Activated naive CD8-positive, alpha-beta T cell treated with anti-CD3 and anti-CD28 coated beads, Interleukin-2, amount 50 U/mL, for 24 hours (primary cell): ENCODE results near the gene LRP1B.
"Not testable (repeated sequence)": the region's sequence is repeated elsewhere in the genome, so short reads cannot be mapped to it uniquely, and the experiment has no call there.

ENCODE experiments used
- ATAC-seq: fragments of 150-1000 bp; cut with Tn5 transposase; one replicate; pipeline ENCODE4 v1.10.0; 2021
- DNase-seq: peaks from one replicate; pipeline ENCODE4 v3.0.0; 2021
- H3K27ac Mint-ChIP-seq: one replicate; pipeline ENCODE4 v1.8.0; 2021; ENCODE audit warnings: mild to moderate bottlenecking, mixed read lengths
- H3K27me3 Mint-ChIP-seq: one replicate; pipeline ENCODE4 v1.8.0; 2021; ENCODE audit warnings: mixed read lengths
- H3K36me3 Mint-ChIP-seq: one replicate; pipeline ENCODE4 v1.8.0; 2021; ENCODE audit warnings: low read depth, mixed read lengths
- H3K4me1 Mint-ChIP-seq: one replicate; pipeline ENCODE4 v1.8.0; 2021; ENCODE audit warnings: mixed read lengths
- H3K4me3 Mint-ChIP-seq: one replicate; pipeline ENCODE4 v1.8.0; 2021; ENCODE audit warnings: mild to moderate bottlenecking, moderate library complexity, mixed read lengths
- H3K9me3 Mint-ChIP-seq: one replicate; pipeline ENCODE4 v1.8.0; 2021; ENCODE audit warnings: mixed read lengths

LRP1B gene

DNA sequence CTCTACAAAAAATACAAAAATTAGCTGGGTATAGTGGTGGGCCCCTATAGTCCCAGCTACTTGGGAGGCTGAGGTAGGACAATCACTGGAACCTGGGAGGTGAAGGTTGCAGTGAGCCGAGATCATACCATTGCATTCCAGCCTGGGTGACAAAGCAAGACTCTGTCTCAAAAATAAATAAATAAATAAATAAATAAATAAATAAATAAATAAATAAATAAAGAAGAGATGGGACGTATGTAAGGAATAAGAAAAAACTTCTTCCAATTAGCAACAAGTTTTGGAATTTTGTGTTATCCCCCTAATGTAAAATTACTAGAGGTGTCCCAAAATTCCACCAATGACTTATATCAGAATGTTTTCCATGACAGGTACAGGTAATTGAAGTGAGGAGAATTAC lies 961.7 kb downstream of the LRP1B start:
- not testable (repeated sequence) for H3K27me3 Mint-ChIP-seq, ATAC-seq, DNase-seq, H3K27ac Mint-ChIP-seq, H3K4me1 Mint-ChIP-seq, H3K36me3 Mint-ChIP-seq, H3K4me3 Mint-ChIP-seq, H3K9me3 Mint-ChIP-seq

DNA sequence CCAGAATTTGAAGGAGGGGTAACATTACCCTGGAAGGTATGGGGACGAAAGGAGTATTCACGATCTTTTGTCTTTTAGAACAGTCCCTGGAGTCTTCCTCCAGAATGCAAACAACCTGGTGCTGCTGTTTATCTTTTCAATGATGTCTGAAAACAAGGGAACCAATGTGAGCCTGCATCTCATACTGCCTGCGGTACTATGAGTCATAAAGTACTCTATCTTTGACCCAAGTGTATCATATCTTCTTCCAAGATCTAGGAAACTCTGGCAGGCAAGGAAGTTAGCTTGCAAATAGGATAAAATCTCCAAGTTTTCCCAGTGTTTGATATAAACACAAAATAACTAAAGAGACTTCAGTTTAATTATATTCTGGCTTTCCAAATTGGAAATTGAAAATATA lies 968.5 kb downstream of the LRP1B start:
- Mint-ChIP-seq H3K4me3 (no peak overlapping the region), H3K36me3 (no peaks in the 10 kb centered on the region), H3K27me3 (no peaks in the 10 kb centered on the region), H3K4me1 (no peaks in the 10 kb centered on the region), H3K9me3 (peaks cover 4% of the 10 kb centered on the region), H3K27ac (no peak overlapping the region)
- DNase-seq: no peak
- ATAC-seq: no peak

- Mint-ChIP-seq H3K9me3 (no peaks in the 10 kb centered on the region), H3K27ac (no peak overlapping the region), H3K36me3 (no peaks in the 10 kb centered on the region), H3K4me3 (no peak overlapping the region), H3K27me3 (no peaks in the 10 kb centered on the region), H3K4me1 (no peaks in the 10 kb centered on the region)
- ATAC-seq (no peak), DNase-seq (no peak)
Observed at GRCh38 chr2:141151611-141152286, 979.1 kb downstream of the LRP1B start.

GRCh38 chr2:141142025-141142424 lies 988.8 kb downstream of the LRP1B start:
- Mint-ChIP-seq H3K27me3 (no peaks in the 10 kb centered on the region), H3K9me3 (peaks cover 3% of the 10 kb centered on the region), H3K27ac (no peak overlapping the region), H3K4me1 (no peaks in the 10 kb centered on the region), H3K4me3 (no peak overlapping the region), H3K36me3 (no peaks in the 10 kb centered on the region)
- ATAC-seq (no peak), DNase-seq (no peak)

- H3K4me1 Mint-ChIP-seq: no peaks in the 10 kb centered on the region
- H3K27me3 Mint-ChIP-seq: no peaks in the 10 kb centered on the region
- no peak overlapping the region for H3K4me3 Mint-ChIP-seq
- peaks cover 4% of the 10 kb centered on the region for H3K9me3 Mint-ChIP-seq
- ATAC-seq (no peak), DNase-seq (no peak)
- no peaks in the 10 kb centered on the region for H3K36me3 Mint-ChIP-seq
- no peak overlapping the region for H3K27ac Mint-ChIP-seq
Observed at GRCh38 chr2:141137122-141137693, 993.6 kb downstream of the LRP1B start.

DNA sequence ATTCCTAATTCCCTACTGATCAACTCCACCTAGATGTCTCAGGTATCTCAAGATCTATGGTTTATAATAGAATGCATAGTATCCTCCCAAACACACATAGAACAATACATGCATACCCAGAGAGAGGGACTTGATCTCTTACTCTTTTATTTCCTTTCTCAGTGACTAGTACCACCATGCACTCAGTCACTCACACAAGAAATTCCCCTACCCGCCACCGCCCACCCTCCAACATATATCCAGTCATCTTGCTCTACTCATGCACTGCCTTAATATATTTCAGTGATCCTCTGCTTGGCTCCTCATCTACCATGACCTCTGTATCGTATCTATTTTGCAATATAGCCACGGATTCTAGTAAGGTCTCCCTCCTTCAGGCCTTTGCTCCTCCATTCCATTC lies 996.9 kb downstream of the LRP1B start:
- Mint-ChIP-seq H3K27ac (no peak overlapping the region), H3K4me1 (no peaks in the 10 kb centered on the region), H3K36me3 (no peaks in the 10 kb centered on the region), H3K9me3 (peaks cover 4% of the 10 kb centered on the region), H3K4me3 (no peak overlapping the region), H3K27me3 (no peaks in the 10 kb centered on the region)
- DNase-seq (no peak), ATAC-seq (no peak)

GRCh38 chr2:141125432-141125831 lies 1005.4 kb downstream of the LRP1B start:
- no peaks in the 10 kb centered on the region for H3K4me1 Mint-ChIP-seq
- no peak overlapping the region for H3K27ac Mint-ChIP-seq
- H3K4me3 Mint-ChIP-seq: no peak overlapping the region
- H3K36me3 Mint-ChIP-seq: peaks cover 2% of the 10 kb centered on the region
- DNase-seq (no peak), ATAC-seq (no peak)
- no peaks in the 10 kb centered on the region for H3K27me3 Mint-ChIP-seq
- peaks cover 11% of the 10 kb centered on the region for H3K9me3 Mint-ChIP-seq

GRCh38 chr2:141118836-141119235 lies 1012.0 kb downstream of the LRP1B start:
- ATAC-seq (no peak), DNase-seq (no peak)
- H3K27ac Mint-ChIP-seq: no peak overlapping the region
- no peak overlapping the region for H3K4me3 Mint-ChIP-seq
- no peaks in the 10 kb centered on the region for H3K9me3 Mint-ChIP-seq
- no peaks in the 10 kb centered on the region for H3K36me3 Mint-ChIP-seq
- no peaks in the 10 kb centered on the region for H3K27me3 Mint-ChIP-seq
- H3K4me1 Mint-ChIP-seq: no peaks in the 10 kb centered on the region

GRCh38 chr2:141113301-141113700 lies 1017.5 kb downstream of the LRP1B start:
- no peak overlapping the region for H3K4me3 Mint-ChIP-seq
- no peak overlapping the region for H3K27ac Mint-ChIP-seq
- DNase-seq (no peak), ATAC-seq (no peak)
- no peaks in the 10 kb centered on the region for H3K9me3 Mint-ChIP-seq
- H3K36me3 Mint-ChIP-seq: no peaks in the 10 kb centered on the region
- no peaks in the 10 kb centered on the region for H3K27me3 Mint-ChIP-seq
- H3K4me1 Mint-ChIP-seq: no peaks in the 10 kb centered on the region

- ATAC-seq: no peak
Observed at GRCh38 chr2:141109633-141110032, 1021.2 kb downstream of the LRP1B start.

GRCh38 chr2:141105763-141106162 lies 1025.1 kb downstream of the LRP1B start:
- Mint-ChIP-seq H3K27me3 (no peaks in the 10 kb centered on the region), H3K36me3 (no peaks in the 10 kb centered on the region), H3K9me3 (no peaks in the 10 kb centered on the region), H3K27ac (no peak overlapping the region), H3K4me3 (no peak overlapping the region), H3K4me1 (no peaks in the 10 kb centered on the region)
- DNase-seq (no peak), ATAC-seq (no peak)

More at GRCh38 chr2:141109633-141110032, 1021.2 kb downstream of the LRP1B start:
- Mint-ChIP-seq H3K4me3 (no peak overlapping the region), H3K4me1 (no peaks in the 10 kb centered on the region), H3K36me3 (no peaks in the 10 kb centered on the region), H3K27ac (no peak overlapping the region), H3K27me3 (no peaks in the 10 kb centered on the region), H3K9me3 (no peaks in the 10 kb centered on the region)
- DNase-seq: no peak

- DNase-seq (no peak), ATAC-seq (no peak)
- no peaks in the 10 kb centered on the region for H3K27me3 Mint-ChIP-seq
- H3K9me3 Mint-ChIP-seq: no peaks in the 10 kb centered on the region
- H3K36me3 Mint-ChIP-seq: no peaks in the 10 kb centered on the region
- no peak overlapping the region for H3K27ac Mint-ChIP-seq
- no peaks in the 10 kb centered on the region for H3K4me1 Mint-ChIP-seq
- no peak overlapping the region for H3K4me3 Mint-ChIP-seq
Observed at GRCh38 chr2:141103216-141103615, 1027.6 kb downstream of the LRP1B start.

DNA sequence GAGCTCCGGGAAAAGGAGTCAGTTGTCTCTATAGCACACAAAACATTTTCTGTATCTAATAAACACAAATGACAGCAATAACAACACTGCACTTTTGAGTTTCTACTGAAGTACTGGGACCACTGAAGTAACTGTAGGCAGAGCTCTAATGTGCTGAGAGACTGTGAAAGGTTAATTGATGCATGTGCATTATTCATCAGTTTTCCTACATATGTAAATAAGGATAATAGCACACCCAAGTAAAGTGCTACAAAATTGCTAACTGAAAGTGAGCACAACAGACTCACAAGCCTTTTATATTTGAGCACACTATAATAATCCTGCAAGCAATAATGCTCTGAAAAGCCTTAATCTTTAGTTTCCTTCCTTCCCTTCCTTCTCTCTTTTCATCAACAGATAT lies 1051.6 kb downstream of the LRP1B start:
- H3K27ac Mint-ChIP-seq: no peak overlapping the region
- no peaks in the 10 kb centered on the region for H3K36me3 Mint-ChIP-seq
- H3K27me3 Mint-ChIP-seq: no peaks in the 10 kb centered on the region
- H3K4me1 Mint-ChIP-seq: no peaks in the 10 kb centered on the region
- DNase-seq (no peak), ATAC-seq (no peak)
- no peak overlapping the region for H3K4me3 Mint-ChIP-seq
- no peaks in the 10 kb centered on the region for H3K9me3 Mint-ChIP-seq

DNA sequence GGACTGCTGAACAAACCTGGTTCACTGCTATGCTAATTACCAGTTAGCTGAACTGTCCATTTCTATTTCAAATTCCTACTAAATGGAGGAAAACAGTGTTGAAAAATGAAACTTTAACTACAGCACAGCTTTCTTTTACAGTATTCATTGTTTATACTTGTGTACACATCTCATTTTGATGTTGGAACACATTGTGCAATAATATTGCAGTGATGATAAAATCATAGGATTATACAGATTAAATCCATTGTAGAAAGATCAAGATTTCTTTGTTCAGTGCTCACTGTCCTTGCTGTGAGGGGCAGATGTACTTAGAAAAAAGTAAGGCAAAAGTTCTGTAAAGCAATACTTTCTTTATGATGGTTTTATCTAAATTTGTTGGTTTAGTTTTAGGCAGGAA lies 1055.1 kb downstream of the LRP1B start:
- H3K4me3 Mint-ChIP-seq: no peak overlapping the region
- no peak overlapping the region for H3K27ac Mint-ChIP-seq
- no peaks in the 10 kb centered on the region for H3K9me3 Mint-ChIP-seq
- H3K36me3 Mint-ChIP-seq: no peaks in the 10 kb centered on the region
- no peak for DNase-seq
- ATAC-seq: no peak
- H3K27me3 Mint-ChIP-seq: no peaks in the 10 kb centered on the region
- H3K4me1 Mint-ChIP-seq: no peaks in the 10 kb centered on the region

DNA sequence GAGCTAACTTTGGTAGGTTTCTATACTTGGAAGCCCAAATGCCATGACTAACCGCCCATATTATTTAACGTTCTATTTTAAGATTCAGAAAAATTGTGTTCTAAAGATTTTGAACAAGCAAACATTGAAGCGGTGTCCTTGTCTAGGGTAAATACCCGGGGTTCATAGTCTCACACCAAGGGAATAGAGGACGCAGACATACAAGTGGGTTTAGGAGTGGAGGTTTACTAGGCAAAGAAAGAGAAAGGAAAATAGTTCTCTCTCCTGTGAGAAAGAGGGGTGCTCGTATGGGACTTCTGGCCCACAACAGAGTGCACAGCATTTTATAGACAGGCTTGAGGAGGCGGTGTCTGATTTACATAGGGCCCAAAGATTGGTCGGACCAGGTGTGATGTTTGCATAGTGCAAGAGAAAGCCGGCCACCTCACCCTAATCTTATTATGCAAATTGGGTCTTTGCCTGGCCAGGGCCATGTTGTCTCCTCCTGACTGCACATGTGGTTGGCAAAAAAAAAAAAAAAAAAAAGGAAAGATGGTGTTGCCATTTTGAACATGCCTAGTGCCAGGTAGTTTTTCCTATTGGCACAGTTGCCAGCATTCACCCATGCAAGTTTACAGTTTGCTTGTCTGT lies 1062.6 kb downstream of the LRP1B start:
- H3K4me1 Mint-ChIP-seq: no peaks in the 10 kb centered on the region
- DNase-seq (no peak), ATAC-seq (no peak)
- H3K4me3 Mint-ChIP-seq: no peak overlapping the region
- H3K36me3 Mint-ChIP-seq: no peaks in the 10 kb centered on the region
- no peaks in the 10 kb centered on the region for H3K27me3 Mint-ChIP-seq
- peaks cover 21% of the 10 kb centered on the region for H3K9me3 Mint-ChIP-seq
- H3K27ac Mint-ChIP-seq: no peak overlapping the region
